Fibroblast of gingiva (primary cell): ENCODE results near the gene S1PR5.
A peak's percentile ranks its signal among the peaks of the same experiment; 100 is the strongest.

Experiments used
- DNase-seq: peaks from one replicate; pipeline ENCODE4 v3.0.0-alpha.2; 2011; ENCODE audit warnings: low read depth

Gene S1PR5

DNA sequence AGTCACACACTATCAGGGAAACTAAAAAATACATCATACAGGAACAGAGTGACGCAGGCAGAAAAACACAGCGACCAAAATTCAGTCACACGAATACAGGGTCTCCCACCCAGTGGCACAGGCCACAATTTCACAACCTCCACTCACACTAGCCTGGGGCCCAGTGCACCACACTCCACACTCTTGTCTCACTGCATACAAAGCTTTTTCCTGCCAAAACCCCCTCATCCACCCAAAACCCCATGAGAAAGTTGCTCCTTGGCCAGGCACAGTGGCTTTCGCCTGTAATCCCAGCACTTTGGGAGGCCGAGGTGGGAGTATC lies 1.2 kb downstream of the S1PR5 start:
- no peak for DNase-seq

DNA sequence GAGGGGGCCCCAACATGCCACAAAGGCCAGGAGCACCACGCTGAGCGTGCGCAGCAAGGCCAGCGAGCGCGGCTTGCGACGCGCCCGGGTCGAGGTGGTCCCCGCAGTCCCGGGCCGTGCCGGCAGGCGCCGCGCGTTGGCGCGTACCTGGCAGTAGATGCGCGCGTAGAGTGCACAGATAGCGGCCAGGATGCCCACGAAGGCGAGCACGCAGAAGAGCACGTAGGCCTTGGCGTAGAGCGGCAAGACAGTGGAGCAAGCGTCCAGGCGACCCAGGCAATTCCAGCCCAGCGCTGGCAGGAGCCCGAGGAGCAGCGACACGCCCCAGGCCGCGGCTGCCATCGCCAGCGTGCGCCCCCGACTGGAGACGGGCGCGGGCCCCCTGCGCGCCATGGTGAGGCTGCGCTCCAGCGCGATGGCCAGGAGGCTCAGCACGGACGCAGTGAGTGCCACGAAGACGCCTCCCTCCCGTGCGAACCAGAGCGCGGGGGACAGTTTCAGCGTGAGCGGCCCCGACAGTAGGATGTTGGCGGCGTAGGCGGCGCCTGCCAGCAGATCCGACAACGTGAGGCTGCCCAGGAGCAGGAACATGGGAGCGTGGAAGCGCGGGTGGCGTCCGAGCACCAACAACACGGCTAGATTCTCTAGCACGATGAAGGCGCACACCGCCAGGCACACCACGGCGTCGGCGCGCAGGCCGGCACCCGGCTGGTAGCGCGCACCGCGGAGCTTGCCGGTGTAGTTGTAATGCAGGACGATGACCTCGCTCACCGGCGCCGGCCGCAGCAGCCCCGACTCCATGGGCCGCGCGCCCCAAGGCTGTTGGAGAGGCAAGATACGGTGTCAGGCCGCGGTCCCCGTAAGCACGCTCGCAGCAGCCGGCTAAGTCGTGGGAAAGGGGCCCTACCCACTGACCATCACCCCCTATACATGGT lies 2.8 kb downstream of the S1PR5 start:
- no peak for DNase-seq

DNA sequence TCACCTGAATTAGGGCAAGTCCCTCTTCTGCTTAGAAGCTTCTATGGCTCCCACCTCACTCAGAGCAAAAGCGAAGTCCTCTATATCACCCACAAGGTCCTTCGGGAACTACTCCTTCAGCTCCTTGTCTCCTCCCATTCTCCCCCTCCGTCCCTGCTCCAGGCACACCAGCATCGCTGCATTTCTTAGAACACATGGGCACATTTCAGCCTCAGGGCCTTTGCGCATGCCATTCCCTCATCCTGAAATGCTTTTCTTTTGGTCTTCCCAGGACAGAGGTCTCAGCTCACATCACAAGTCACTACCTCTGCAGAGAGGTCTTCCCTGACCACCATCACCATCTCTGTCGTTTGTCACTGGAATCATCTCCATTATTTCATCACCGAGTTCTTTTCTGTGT lies 4.0 kb downstream of the S1PR5 start:
- DNase-seq, result no peak

DNA sequence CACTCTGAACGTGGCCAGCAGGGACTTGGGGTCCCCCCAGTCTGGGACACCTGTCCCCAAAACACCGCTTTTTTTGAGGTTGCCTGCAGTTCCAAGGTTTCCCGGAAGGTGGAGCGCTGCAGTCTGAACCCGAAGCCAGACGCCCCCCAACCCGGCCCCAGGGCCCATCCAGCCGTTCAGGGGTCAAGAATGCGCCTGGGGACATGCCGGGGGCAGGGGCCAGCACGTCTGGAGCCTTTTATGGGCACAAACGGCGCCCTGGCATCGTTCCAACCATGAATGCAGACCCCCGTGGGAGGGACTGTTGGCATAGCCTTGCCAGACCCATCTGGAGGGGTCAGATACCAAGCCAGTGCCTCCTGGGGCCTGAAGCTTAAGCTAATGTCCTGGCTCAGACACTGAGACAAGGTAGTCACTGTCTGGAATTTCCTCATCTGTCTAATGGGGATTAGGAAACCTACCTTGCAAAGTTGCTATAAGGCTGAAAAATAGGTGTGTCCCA lies 6.9 kb downstream of the S1PR5 start:
- no peak for DNase-seq

DNA sequence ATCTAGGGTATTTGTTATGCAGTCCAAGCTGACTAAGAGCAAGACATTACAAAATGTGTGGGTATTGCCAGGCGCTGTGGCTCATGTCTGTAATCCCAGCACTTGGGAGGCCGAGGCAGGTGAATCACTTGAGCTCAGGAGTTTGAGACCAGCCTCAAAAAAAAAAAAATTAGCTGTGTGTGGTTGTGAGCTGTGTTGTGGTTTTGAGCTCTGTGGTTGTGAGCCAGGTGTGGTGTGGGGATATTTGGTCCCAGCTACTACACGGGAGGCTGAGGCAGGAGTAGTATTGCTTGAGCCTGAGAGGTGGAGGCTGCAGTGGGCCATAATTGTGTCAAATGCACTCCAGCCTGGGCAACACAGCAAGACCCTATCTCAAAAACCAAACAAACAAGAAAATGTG lies 8.5 kb downstream of the S1PR5 start:
- DNase-seq, result no peak

DNA sequence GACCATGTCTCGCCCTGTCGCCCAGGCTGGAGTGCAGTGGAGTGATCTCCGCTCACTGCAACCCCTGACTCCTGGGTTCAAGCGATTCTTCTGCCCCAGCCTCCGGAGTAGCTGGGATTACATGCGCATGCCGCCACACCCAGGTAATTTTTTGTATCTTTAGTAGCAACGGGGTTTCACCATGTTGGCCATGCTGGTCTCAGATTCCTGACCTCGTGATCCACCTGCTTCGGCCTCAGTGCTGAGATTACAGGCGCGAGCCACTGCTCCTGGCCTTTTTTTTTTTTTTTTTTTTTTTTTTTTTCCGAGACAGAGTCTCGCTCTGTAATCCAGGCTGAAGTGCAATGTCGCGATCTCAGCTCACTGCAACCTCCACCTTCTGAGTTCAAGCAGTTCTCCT lies 9.2 kb downstream of the S1PR5 start:
- no peak for DNase-seq

DNA sequence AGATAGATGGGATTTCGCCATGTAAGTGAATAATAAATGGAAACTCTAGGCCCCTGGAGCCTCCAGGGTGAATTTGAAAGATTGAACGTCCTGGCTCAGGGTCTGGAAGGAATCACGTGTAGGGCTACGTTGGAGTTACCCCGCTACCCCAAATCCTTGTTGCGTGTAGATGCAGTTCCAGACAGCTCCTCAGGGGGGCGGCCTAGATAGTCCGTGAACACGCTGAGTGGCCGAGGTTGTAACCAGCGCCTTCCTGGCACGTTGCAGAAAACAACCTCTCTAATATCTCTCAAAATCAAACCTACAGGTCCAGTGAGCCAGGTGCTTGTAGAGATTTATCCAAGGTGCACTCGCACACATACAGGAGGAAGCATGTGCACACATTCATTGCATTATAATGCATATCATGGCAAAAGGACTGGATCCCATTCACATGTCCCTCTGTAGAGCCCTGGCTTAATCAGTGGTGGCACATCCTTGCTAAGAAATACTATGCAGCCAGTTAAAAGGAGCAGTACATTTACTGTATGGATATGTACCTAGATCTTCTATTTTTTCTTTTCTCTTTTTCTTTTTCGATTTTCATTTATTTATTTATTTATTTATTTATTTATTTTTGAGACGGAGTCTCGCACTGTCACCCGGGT lies 11.5 kb downstream of the S1PR5 start:
- peak; percentile 45 for DNase-seq

DNA sequence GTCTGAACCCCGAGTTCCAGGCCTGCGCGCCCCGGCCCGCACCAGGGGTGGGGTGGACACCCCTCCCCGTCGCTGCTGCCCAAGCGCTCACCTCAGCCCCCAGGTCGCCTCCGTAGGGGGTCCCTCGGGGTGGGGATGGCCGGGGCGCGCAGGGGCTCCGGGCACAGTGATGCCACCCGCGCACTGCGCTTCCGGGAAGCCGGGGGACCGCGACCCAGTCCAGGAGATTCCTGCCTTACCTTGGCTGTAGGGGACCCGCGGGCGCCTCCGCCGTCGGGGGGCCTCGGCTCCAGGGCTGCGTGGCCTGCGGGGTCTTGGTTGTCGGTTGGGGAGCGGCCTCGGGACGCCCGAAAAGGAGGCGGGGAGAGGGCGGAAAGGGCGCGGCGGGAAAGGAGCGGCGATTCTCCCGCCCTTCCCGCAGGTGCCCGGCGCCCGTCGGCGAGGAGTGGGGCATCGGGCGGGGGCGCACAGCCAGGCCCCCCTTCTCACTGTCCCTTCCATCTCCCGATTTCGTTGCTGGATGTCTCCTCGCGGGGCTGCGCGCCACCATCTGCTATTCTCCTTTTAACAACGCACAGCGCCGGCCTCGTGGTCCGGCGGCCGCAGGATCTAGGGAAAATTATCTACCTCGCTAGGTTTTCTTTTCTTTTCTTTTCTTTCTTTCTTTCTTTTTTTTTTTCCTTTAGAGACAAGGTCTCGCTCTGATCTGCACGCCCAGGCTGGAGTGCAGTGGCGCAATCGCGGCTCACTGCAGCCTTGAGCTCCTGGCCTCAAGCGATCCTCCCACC lies 14.1 kb downstream of the S1PR5 start, which contains the start of gene KEAP1:
KEAP1 (minus strand) TSS at position 355 of the 788 bp plus-strand sequence. CDS start 3,323 bp downstream, outside the sequence.
- peak; percentile 17 for DNase-seq

DNA sequence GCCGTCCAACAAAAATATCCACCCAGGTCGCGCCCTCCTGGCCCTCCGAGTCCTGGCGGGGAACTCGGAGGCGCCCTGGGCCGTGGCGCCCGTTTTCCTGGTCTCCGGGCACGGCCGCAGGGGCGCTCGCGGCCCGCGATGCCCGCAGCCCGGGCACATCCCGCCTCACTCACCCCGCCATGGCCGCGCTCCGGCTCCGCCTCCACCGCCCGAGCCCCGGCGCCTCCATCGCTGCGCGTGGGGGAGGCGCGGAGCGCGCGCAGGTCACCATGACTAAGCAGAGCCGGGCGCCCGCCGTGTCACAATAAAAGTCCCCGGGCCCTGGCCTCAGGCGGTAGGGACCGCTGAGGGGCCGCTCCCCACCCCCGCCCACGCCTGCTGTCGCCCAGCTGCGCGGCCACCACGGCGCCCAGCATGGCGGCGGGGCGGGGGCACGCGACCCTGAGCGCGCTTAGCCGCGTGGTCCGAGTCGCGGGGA lies 14.7 kb downstream of the S1PR5 start:
- peak; percentile 91 for DNase-seq

DNA sequence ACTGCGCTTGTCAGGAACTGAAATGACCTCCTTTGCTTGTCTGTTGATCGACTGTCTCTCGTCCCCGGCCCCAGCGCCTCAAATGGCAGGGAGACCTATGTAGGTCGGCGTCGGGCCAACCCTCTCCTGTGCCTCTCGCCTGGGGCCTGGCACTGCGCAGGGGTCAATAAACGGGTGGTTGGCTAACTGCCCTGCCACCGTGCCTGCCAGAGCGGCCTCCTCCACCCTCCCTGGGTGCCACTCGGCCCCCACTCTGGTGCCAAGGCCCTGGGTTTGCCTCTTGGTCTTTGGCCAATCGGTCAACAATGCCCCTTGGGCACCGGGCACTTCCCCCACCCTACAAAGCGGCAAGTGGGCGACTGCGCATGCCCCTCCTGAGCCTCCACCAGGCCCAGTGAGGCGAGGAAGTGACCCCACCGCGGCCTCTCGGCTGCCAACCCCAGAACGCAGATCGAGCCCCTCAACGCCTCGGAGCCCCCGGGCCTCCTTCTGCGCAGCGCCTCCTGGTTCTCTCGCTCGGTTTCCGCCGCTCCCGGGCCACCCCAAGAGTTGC lies 15.2 kb downstream of the S1PR5 start:
- peak; percentile 65 for DNase-seq

DNA sequence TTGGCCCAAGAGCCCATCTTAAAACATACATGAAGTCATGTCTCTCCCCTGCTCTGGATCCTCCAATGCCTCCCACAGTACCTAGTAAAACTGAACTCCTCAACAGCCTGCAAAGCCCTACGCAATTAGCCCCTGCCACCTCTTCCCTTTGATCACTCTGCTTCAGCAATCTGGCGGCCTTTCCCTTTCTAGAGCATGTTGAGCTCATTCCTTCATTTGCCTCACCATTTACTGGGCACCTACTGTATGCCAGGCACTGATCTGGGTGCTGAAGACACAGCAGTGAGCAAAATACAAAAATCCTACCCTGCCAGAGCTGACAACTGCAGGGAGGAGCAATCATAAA lies 17.0 kb downstream of the S1PR5 start:
- DNase-seq, result no peak

DNA sequence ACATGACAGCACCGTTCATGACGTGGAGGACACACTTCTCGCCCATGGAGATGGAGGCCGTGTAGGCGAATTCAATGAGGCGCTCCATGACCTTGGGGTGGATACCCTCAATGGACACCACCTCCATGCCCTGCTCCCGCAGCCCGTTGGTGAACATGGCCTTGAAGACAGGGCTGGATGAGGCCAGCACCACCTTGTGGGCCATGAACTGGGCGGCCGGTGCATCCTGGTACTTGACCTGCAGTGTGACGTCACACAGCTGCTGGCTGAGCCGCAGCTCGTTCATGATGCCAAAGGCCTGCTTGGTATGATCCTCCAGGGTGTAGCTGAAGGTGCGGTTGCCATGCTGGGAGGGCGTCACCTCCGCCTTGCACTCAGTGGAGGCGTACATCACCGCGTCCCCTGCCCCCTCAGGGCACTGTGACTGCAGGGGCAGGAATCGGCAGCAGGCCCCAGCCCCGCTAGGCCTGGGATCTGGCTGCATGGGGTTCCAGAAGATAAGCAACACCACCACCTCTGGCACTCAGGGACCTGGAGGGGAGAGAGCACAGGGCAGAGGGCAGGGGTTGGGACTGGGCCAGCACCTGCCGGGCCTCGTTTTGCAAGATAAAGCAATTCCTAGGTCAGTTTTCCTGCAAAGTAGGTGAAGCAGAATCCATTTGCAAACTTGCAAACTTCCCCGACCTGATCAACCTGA lies 17.5 kb downstream of the S1PR5 start:
- no peak for DNase-seq

DNA sequence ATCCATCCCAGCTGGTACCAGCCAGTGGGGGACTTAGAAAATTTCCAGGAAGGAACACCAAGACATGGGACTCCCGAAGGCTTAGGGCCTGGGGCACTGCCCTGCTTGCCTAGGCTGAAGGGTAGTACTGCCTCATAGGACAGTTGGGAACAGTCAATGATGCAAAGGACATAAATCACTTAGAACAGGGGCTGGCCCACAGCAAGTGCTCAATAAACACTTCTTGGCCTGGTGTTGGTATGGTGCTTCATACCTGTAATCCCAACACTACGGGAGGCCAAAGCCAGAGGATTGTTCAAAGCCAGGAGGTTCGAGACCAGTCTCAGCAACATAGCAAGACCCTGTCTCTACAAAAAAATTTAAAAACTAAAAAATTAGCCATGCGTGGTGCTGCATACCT lies 19.9 kb downstream of the S1PR5 start:
- DNase-seq, result no peak

DNA sequence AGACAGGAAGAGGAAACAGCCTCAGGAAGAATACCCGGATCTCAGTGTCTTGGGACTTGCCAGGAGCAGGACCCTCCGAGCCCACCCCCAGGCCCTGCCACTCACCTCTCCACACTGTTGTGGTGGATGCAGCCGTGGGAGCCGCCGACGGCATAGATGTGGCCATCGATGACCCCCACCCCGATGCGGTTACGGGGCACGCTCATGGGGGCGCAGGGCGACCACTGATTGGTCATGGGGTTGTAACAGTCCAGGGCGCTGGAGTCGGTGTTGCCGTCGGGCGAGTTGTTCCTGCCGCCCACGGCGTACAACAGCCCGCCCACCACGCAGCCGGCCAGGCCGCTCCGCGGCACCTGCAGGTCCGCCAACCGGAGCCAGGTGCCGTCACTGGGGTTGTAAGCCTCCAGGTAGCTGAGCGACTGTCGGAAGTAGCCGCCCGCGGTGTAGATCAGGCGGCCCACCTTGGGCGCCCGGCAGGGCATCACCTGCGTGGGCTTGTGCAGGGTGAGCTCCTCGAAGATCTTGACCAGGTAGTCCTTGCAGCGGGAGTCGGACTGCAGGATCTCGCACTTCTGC lies 25.7 kb downstream of the S1PR5 start:
- DNase-seq, result no peak

DNA sequence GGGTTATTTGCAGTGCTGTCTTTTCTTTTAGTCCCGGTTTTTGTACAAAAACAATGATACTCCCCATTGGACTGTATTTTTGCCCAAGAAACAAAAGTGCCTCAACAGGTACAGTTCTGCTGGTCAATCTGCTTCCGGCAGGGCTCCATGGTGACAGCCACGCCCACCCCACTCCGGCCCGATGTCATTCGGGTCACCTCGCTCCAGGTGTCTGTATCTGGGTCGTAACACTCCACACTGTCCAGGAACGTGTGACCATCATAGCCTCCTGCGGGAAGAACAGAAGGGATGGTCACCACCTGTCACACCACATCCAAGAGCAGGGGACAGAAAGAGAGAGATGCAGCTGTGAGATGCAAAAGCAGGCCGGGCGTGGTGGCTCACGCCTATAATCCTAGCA lies 30.7 kb downstream of the S1PR5 start:
- DNase-seq, result no peak

DNA sequence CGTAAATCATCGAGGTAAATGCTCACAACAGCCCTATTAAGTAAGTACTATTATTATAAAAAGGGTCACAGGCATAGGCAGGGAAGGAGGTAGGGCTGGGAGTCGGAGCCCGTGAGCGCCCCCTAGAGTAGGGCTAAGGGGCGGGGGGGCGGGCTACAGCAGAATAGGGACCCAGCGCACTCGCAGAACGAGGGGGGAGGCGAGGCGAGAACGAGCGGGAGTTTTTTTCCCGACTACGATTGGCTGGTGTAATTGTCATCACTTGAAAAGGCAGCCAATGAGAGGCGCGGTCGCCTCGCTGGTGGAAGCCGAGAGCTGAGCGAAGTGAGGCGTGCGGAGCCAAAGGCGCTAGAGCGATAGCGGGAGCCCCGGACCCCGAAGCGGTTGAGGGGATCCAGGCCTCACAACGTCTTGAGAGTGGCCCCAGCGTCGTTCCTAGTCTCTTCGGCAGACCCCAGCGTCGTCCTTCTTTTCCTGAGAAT lies 38.3 kb downstream of the S1PR5 start:
- peak; percentile 88 for DNase-seq

DNA sequence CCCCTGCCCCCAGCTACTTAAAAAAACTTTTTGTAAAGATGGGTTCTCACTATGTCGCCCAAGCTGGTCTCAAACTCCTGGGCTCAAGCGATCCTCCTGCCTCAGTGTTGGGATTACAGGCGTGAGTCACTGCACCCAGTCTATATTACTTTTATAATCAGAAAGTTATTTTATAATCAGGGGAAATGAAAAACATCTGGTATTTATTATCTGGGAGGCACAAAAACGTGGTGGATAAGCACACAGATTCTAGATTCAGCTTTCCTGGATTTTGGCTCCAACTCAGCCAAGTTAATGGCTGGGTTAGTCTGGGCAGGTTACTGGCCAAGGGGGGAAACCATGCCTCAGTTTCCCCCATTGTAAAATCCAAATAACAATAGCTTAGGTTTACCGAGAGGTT lies 38.8 kb downstream of the S1PR5 start:
- DNase-seq, result peak; percentile 29

DNA sequence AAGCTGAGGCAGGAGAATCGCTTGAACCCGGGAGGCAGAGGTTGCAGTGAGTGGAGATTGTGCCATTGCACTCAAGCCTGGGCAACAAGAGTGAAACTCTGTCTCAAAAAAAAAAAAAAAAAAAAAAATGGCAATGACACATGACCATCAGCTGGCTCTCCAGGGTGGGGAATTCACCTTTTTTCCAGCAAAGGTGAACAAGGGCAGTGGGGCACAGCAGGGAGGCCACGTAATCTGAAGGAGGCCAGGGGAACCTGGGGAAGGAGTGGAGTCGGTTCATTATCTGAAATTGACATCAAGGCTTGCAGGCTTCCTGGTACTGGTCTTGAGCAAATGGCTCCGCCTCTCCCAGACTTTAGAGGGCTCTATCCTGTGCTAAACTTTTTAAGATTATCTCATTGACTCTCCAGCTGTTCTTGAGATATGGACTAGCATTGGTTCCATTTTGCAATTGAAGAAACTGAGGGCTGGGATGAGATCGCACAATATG lies 42.2 kb downstream of the S1PR5 start:
- DNase-seq, result no peak

DNA sequence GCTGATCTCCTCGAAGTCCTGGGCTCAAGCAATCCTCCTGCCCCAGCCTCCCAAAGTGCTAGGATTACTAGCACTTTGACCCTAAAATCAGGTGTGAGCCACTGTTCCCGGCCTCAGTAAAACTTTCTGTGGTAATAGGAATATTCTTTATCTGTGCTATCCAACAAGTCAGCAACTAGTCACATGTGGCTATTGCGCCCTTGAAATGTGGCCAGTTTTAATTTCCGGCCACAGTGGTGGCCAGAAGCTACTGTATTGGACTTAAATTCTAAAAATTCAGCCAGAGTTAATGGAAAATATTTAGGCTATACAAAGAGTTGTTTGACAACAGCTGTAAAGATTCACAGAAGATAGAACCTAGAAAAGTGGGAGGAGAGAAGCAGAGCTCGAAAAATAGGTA lies 44.1 kb downstream of the S1PR5 start:
- DNase-seq, result peak; percentile 33

DNA sequence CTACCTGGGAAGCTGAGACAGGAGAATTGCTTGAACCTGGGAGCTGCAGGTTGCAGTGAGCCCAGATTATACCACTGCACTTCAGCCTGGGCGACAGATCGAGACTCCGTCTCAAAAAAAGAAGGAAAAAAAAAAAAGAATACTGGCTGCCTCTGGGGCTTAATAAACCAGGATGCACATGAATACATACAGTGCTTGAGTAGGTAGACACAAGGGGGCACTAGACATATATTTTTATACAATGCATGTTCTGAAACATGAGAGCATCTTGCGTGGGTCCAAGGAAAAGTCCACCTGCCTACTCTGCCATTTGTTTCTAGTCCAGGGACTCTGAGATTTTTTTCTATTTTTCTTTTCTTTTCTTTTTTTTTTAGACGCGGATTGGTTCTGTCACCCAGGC lies 45.3 kb downstream of the S1PR5 start:
- peak; percentile 27 for DNase-seq

DNA sequence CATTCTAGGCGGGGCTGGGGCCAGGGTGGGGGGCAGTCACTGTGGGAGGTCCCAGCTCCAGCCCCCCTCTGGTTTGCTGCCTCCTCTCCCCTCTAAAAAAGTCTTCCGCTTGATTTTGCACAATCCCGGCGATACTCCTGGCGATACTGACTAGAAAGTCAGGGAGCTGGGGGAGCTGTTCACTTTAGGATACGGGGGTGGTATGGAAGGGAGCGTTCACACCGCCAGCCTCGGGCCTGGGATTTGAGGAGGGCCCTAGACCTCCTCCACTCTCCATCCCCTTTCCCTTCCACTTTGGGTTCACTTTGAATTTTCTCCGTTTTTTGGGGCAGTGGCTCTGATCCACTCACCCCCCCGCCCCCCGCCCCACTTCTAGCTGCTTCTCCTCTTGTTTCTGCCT lies 49.1 kb downstream of the S1PR5 start:
- DNase-seq, result no peak
